D721Med (cell line): ENCODE results near the gene IDH3B.

Experiments used
- DNase-seq: peaks from one replicate; pipeline ENCODE4 v3.0.0; 2011; ENCODE audit warnings: low spot score; ENCODE audit not compliant: insufficient read length
- FAIRE-seq: peaks from 2 replicates; lab custom pipeline; 2011; peaks lifted over from hg19 to GRCh38; lab: Jason Lieb, UNC
- CTCF ChIP-seq: IDR thresholded peaks from 2 replicates; pipeline ENCODE4 v1.5.1; 2012; ENCODE audit warnings: mild to moderate bottlenecking, control low read depth; ENCODE audit not compliant: insufficient read depth; ENCODE audit errors: missing control alignments

Gene IDH3B

GRCh38 chr20:2694519-2694918 is 30.5 kb upstream of the IDH3B start:
- FAIRE-seq: no peak
- DNase-seq: no peak
- no peak for TF ChIP-seq CTCF

- FAIRE-seq (no peak), DNase-seq (no peak)
- no peak for TF ChIP-seq CTCF
Measured at GRCh38 chr20:2694008-2694471, 30.0 kb upstream of the IDH3B start.

GRCh38 chr20:2693286-2694007 is 29.4 kb upstream of the IDH3B start:
- FAIRE-seq (no peak), DNase-seq (peak; percentile 48)
- no peak for TF ChIP-seq CTCF

GRCh38 chr20:2692886-2693285 is 28.9 kb upstream of the IDH3B start:
- FAIRE-seq (no peak), DNase-seq (no peak)
- TF ChIP-seq CTCF: no peak

- FAIRE-seq: no peak
- TF ChIP-seq CTCF: no peak
- peak; percentile 58 for DNase-seq
Measured at GRCh38 chr20:2692036-2692885, 28.2 kb upstream of the IDH3B start, which contains the start of gene EBF4. Gene EBF4 (plus strand): TSS chr20:2692780. CDS start chr20:2693646, 866 bp downstream.

GRCh38 chr20:2691663-2692035 is 27.6 kb upstream of the IDH3B start:
- TF ChIP-seq CTCF: no peak
- DNase-seq (no peak), FAIRE-seq (no peak)
